Activated naive CD4-positive, alpha-beta T cell treated with anti-CD3 and anti-CD28 coated beads, Interleukin-2, amount 50 U/mL, for 16 hours (primary cell): ENCODE measurements around the gene PGGHG.
A peak's percentile ranks its signal among the peaks of the same experiment; 100 is the strongest.

Source experiments
- DNase-seq: peaks from one replicate; pipeline ENCODE4 v3.0.0-alpha.2; 2020

PGGHG gene

DNA sequence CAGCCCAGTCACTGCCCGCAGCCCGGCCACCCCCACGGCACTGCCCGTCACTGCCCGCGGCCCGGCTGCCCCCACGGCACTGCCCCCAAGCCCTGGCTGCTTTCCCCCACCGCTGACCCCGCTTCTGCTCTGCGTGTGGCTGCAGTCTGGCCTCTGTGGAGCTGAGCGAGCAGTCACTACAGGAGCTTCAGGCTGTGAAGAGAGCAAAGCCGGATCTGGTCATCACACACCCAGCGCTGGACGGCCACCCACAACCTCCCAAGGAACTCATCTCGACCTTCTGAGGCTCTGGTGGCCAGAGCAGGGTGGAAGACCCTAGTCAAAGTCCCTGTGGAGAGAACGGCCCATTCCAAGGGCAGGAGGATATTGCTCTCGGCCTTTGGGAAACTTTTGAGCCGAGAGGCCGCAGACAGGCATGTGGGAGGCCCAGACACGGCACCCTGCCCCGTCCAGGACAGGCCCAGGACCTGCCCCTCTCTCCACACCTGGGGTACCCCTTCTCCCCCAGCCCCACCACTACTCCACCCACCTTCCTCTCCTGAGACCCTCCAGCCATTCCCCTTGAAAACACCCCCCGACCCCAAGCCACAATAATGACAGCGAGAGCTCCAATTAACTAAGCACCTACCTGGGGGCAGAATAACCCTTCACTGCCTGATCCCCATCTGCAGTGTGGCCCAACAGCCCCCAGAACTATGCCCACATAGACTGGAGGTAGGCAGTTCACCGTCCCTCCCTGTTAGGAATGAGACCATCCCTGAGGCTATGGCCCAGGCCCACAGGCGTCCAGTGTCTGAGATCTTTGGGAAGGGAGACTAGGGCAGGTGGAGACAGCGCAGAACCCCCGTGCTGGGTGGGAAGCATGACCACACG, 3.7 kb upstream of the PGGHG start:
- no peak for DNase-seq

GRCh38 chr11:285894-286220, 3.1 kb upstream of the PGGHG start:
- no peak for DNase-seq

GRCh38 chr11:286977-287820, 1.7 kb upstream of the PGGHG start:
- peak; percentile 43 for DNase-seq

GRCh38 chr11:287821-288477, 977 bp upstream of the PGGHG start:
- peak; percentile 60 for DNase-seq

- DNase-seq, result no peak
Measured at GRCh38 chr11:289398-289711, 429 bp downstream of the PGGHG start.

DNA sequence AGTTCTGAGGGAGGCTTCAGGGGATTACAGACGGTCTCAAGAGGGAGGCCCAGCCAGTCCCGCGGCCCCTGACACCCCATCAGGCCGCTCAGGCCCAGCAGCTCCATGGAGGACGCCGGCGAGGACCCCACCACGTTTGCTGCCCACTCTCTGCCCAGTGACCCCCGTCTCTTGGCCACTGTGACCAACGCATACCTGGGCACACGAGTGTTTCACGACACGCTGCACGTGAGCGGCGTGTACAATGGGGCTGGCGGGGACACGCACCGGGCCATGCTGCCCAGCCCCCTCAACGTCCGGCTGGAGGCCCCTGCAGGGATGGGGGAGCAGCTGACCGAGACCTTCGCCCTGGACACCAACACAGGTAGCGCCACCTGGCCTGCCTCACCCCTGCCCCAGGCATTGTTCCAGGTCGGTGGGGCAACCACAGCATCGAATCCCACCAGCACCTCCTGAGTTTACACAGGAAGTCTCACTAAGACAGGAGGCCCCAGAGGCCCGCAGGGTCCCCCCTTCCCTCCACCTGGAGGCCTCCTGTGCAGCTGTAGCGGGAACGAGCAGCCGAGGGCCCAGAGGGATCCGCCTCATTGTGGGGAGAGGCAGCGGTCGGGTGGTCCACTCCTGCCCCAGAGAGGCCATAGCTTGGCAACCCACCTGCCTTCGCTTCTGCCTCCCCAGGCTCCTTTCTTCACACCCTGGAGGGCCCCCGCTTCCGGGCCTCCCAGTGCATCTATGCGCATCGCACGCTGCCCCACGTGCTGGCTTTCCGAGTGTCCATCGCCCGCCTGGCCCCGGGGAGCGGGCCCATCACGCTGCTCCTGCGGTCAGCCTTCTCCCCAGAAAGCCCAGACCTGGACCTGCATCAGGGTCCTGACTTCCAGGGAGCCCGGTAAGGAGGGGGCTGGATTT, 1.0 kb downstream of the PGGHG start:
- DNase-seq, result no peak

- peak; percentile 10 for DNase-seq
Measured at GRCh38 chr11:290621-291231, 1.8 kb downstream of the PGGHG start.

DNA sequence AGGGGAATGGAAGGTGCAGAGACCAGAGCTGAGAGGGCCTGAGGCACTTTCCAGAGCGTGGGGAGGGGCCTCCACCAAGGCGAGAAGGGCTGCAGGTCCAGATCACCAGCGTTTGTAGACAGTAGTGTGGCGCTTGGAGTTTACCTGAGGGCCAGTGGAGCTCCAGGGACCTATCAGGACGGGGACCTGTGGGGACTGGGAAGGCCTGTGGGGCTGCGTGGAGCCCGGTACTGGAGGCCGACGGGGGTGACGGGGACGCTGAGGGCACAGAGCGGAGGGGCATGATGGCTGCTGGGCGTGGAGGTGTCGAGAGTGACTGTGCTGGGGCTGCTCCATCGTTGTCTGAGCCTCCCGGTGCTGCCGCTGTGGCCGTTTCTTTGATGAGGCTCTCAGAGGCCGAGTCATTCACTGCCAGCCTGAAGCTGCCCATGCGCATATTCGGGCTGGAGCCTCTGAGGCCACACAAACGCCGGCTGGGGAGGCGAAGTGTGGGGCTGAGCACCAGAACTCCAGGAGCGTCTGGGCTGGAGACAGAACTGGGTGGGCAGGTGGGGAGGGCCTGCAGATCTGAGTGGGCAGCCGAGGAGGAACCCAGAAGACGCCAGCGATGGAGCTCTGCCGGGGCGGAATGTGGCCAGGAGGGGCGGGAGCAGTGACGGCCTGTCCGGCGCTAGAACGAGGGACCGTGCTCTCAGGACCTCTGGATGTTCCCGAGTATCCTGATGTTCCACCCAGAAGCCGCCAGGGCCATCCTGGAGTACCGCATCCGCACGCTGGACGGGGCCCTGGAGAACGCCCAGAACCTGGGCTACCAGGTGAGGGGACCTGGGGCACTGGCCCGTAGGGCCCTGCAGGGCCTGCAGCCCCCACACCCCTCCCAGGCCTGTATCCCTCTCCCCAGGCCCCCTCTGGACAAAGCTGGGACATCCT, 2.6 kb downstream of the PGGHG start:
- DNase-seq, result peak; percentile 14

DNA sequence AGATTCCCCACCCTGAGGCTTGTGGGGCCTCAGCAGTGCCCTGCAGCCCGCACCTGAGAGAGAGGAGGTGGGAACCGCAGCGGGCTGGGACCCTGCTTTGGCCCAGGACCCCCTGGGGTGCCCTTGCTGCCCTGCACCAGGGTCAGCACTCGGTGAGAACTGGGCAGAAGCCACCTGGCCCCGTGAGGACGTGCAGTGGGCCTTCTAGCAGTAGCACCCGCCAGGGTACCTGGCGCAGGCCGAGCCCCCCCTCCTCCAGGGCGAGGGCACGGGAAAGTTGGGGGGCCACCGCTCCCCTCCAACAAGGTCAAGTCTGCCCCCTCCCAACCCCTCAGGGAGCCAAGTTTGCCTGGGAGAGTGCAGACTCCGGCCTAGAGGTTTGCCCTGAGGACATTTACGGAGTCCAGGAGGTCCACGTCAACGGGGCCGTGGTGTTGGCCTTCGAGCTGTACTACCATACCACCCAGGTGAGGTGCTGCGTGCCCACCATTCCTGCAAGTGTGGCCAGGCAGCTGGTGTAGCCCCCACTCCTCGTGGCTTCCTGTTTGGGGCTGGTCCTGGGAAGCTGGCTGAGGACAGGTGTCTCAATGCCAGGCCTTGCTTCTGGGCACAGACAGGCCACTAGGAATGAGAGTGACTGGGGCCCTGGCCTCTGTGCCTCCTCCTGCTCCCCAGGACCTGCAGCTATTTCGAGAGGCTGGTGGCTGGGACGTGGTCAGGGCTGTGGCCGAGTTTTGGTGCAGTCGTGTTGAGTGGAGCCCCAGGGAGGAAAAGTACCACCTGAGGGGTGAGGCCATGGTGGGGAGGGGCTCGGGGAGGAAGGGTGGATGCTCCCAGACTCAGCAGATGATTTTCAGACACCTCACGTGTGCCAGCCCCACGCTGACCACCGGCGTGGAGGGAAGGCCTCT, 3.5 kb downstream of the PGGHG start:
- DNase-seq, result peak; percentile 9

DNA sequence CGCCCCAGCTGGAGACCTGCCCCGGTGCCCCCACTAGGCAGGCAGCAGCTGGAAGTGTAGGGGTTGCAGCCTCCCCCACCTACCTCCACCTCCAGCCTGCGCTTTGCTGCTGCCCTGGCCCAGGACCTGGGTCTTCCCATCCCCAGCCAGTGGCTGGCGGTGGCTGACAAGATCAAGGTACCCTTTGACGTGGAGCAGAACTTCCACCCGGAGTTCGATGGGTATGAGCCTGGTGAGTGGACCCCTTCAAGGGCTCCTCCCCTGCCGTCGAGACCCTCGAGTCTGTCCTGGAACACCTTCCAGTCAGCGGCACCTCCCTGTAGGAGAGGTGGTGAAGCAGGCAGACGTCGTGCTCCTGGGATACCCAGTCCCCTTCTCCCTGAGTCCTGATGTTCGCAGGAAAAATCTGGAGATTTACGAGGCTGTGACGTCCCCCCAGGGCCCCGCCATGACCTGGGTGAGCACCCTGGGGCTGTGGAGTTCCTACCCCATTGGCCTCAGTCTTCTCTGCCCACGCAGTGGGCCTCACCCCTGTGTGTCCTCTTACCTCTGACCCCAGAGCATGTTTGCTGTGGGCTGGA, 4.4 kb downstream of the PGGHG start:
- peak; percentile 8 for DNase-seq

DNA sequence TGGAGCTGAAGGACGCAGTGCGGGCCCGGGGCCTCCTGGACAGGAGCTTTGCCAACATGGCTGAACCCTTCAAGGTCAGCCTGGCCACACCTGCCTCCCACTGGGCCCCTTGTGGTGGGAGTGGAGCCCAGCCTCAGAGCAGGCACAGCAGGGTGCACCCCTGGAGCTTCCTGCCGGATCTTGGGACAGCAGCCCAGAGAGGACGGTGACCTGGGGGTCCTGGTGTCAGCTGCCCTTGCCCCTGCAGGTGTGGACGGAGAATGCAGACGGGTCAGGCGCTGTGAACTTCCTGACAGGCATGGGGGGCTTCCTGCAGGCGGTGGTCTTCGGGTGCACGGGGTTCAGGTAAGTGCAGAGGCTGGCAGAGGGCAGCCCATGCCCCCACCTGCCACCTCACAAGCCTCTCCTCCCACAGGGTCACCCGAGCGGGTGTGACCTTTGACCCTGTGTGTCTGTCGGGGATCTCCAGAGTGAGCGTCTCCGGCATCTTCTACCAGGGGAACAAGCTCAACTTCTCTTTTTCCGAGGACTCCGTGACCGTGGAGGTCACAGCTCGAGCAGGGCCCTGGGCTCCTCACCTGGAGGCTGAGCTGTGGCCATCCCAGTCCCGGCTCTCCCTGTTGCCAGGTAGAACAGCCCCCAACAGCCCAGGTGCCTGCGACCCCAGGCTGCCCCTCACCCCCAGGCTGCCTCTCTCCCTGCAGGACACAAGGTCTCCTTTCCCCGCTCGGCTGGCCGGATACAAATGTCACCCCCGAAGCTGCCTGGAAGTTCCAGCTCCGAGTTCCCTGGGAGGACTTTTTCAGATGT, 5.1 kb downstream of the PGGHG start:
- DNase-seq, result peak; percentile 10

- DNase-seq, result peak; percentile 8
Measured at GRCh38 chr11:294780-295179, 5.9 kb downstream of the PGGHG start.

DNA sequence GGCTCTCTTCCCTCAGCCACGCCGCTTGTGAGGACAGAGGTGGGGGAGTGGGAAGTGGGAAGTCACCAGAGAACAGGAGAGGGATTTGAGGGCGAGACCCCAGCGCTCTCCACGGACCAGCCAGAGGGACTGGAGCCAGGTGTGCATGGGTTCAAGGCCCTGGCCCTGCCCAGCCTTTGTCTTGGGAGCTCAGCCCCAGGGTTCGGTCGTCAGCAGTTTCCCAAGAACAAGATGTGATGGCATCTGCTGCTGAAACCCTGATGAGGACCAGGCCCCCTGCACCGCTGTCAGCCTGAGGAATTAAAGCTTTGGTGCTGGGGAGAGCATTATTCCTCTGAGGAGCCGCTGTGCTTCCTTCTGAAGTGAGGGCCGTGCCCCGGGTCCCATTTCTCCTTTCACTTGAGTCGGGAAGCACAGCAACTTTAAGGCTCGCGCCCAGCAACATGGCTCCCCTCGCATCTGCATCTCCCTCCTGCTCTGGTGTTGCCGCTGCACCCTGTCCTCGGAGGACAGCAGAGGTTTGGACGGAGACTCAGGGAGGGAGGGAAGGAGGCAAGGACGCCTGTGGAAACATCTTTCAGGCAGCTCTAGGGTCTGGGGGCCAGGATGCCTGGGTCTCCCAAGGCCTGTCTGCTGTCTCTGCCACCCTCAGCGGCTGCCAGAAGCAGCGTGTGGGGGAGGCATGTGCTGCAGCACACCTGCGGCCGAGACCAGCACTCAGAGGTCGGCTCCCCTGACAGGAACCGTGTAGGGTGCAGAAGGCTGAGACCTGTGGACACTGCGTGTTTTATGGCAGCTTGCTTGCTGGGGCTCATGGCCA, 6.6 kb downstream of the PGGHG start:
- DNase-seq, result peak; percentile 10

GRCh38 chr11:296171-297050, 7.5 kb downstream of the PGGHG start:
- DNase-seq, result peak; percentile 8

DNA sequence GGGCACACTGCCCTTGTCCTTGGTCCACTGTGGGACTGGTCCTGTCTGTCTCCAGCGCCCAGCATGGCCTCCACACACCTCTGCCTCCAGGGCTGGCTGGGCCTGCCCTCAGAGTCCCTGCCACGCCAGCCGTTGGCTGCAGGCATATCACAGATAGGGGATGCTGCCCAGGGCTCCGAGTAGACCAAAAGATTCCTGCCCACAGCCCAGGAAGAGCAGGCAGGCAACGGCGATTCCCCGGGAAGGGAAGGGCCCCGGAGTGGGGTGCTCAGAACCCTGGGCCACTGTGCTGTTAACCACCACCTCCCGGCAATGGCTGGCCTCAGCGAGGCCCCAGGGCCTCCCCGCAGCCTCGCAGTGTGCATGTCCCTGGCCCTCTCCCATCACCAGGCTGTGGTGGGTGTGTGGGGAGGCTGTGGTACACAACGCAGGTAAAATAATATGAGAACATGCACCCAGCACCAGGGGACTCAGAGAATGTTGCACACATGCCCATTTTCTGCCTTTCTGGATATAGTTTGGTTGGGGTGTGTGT, 8.2 kb downstream of the PGGHG start:
- peak; percentile 10 for DNase-seq
